K562 (cell line): ENCODE results near the gene AGRN. TPM values are rescaled to one million over a fixed set of nuclear protein-coding genes. Genes with fewer than 3 reads are reported as not detected.

ENCODE experiments used
- ASH1L ChIP-seq: fragments of 450-650 bp; IDR thresholded peaks from 2 replicates; pipeline ENCODE4 v1.6.1; 2018; ENCODE audit warnings: borderline replicate concordance, mild to moderate bottlenecking, low read depth; ENCODE audit not compliant: partially characterized antibody
- CBFA2T2 ChIP-seq: fragments of 450-650 bp; conservative IDR thresholded peaks from 2 replicates; pipeline ENCODE4 v1.6.1; 2017; ENCODE audit warnings: mild to moderate bottlenecking
- CBX8 ChIP-seq: fragments of 200-600 bp; sonication (generic); IDR thresholded peaks from 2 replicates; pipeline ENCODE4 v1.6.1; 2012; ENCODE audit warnings: borderline replicate concordance, mixed run types, low read depth, mild to moderate bottlenecking, moderate library complexity, mixed read lengths, low read length, control low read depth, inconsistent platforms; ENCODE audit not compliant: poor library complexity, severe bottlenecking; ENCODE audit errors: extremely low read depth
- CHD2 ChIP-seq: IDR thresholded peaks from 2 replicates; pipeline ENCODE4 v1.6.1; 2011; ENCODE audit warnings: low read depth, low read length
- MEIS2 ChIP-seq: fragments of 450-650 bp; IDR thresholded peaks from 2 replicates; pipeline ENCODE4 v1.6.1; 2014; ENCODE audit warnings: mild to moderate bottlenecking; ENCODE audit not compliant: partially characterized antibody
- RBBP5 ChIP-seq: fragments of 200-600 bp; sonication (generic); IDR thresholded peaks from 2 replicates; pipeline ENCODE4 v1.6.1; 2012; ENCODE audit warnings: borderline replicate concordance, mild to moderate bottlenecking, low read length, control low read depth, inconsistent platforms; ENCODE audit not compliant: insufficient read depth, poor library complexity, severe bottlenecking
- SRSF1 ChIP-seq: fragments of 200-400 bp; formaldehyde crosslinking; IDR thresholded peaks from 2 replicates; pipeline ENCODE4 v1.6.1; 2017; ENCODE audit warnings: mild to moderate bottlenecking, low read depth, low read length, moderate library complexity
- ZZZ3 ChIP-seq: fragments of 450-650 bp; IDR thresholded peaks from 2 replicates; pipeline ENCODE4 v1.6.1; 2016; ENCODE audit warnings: antibody characterized with exemption, mild to moderate bottlenecking, moderate library complexity
- polyA plus RNA-seq, 8 experiments: library from polyadenylated mRNA; depleted of rRNA in 4 of 8; stranded (reverse) in 5 of 8; unstranded in 3 of 8; fragments of >200 nt; fragmentation: Nextera tagmentation in 2 of 8; fragmentation: Illumina TruSeq in 1 of 8; extraction: Ambion mirVana in 2 of 8; extraction: Trizol in 1 of 8; gene quantifications; 2 replicates each; pipeline versions ENCODE4 v1.2.1 to v1.2.3, GENCODE V29; 2011 to 2014; ENCODE audit warnings: inconsistent platforms in 1 of 8, missing spikeins in 1 of 8
- total RNA-seq, 7 experiments: library from RNA; depleted of rRNA in 6 of 7; stranded (reverse); fragments of >200 nt in 6 of 7; fragmentation: Illumina TruSeq in 2 of 7; extraction: Trizol in 2 of 7; gene quantifications; 2 replicates each; pipeline versions ENCODE4 v1.2.1 to v1.2.3, GENCODE V29; 2011 to 2021; ENCODE audit warnings: low replicate concordance in 1 of 7
- TF ChIP-seq, protein P1 (sequence below), 2 experiments: fragments of 450-650 bp in 1 of 2; sonication (generic) in 1 of 2; formaldehyde crosslinking in 1 of 2; IDR thresholded peaks in 1 of 2; conservative IDR thresholded peaks in 1 of 2; 2 replicates each; pipeline versions ENCODE4 v1.6.1 to v1.8.1; 2016 to 2023; ENCODE audit warnings: mild to moderate bottlenecking in 2 of 2, moderate library complexity in 2 of 2, inconsistent platforms in 1 of 2, missing genetic modification reagents in 1 of 2
- TF ChIP-seq, protein P2 (sequence below), 2 experiments: IDR thresholded peaks in 1 of 2; conservative IDR thresholded peaks in 1 of 2; 2 replicates each; pipeline ENCODE4 v1.6.1; 2016; ENCODE audit warnings: low read depth in 2 of 2, mild to moderate bottlenecking in 1 of 2, missing compliant biosample characterization in 1 of 2, missing genetic modification characterization in 1 of 2, moderate library complexity in 1 of 2
- TF ChIP-seq, protein P3 (sequence below): IDR thresholded peaks from 2 replicates; pipeline ENCODE4 v1.6.1; 2011; ENCODE audit warnings: borderline replicate concordance, low read depth, mild to moderate bottlenecking, moderate library complexity, low read length; ENCODE audit not compliant: insufficient read depth, poor library complexity, severe bottlenecking
- TF ChIP-seq, protein P4 (sequence below): IDR thresholded peaks from 2 replicates; pipeline ENCODE4 v1.6.1; 2016; ENCODE audit warnings: missing genetic modification characterization, missing compliant biosample characterization
- TF ChIP-seq, protein P5 (sequence below), 3 experiments: fragments of 200-800 bp in 1 of 3; sonication (Bioruptor generic) in 1 of 3; sonication (generic) in 1 of 3; formaldehyde crosslinking in 1 of 3; IDR thresholded peaks; 2 replicates each; pipeline versions ENCODE4 v1.6.1 to v1.8.0; 2016 to 2022; ENCODE audit warnings: mild to moderate bottlenecking in 2 of 3, missing compliant biosample characterization in 2 of 3, missing genetic modification characterization in 2 of 3, missing genetic modification reagents in 1 of 3
- TF ChIP-seq, protein P6 (sequence below): sonication (generic); formaldehyde crosslinking; IDR thresholded peaks from 2 replicates; pipeline ENCODE4 v1.5.0; 2020; ENCODE audit warnings: missing genetic modification reagents

AGRN gene
- total and polyA plus RNA-seq, 9 of the 15 experiments (the other 6 are each of a cell fraction or from before 2014, with no cell fraction given), result 0.04 to 111 (median 18.1) TPM

DNA sequence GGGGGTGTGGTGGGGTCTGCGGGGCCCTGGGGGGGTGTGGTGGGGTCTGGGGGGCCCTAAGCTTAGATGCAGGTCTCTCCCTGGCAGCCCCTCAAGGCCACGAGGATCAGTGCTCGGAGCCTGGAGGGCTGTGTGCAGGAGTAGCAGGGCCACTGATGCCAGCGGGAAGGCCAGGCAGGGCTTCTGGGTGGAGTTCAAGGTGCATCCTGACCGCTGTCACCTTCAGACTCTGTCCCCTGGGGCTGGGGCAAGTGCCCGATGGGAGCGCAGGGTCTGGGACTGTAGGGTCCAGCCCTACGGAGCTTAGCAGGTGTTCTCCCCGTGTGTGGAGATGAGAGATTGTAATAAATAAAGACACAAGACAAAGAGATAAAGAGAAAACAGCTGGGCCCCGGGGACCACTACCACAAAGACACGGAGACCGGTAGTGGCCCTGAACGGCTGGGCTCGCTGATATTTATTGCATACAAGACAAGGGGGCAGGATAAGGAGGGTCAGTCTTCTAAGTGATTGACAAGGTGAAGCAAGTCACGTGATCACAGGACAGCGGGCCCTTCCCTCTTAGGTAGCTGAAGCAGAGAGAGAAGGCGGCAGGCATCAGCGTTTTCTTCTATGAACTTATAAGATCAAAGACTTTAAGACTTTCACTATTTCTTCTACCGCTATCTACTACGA is 45.5 kb downstream of the AGRN start (continued):
- TF ChIP-seq, protein P1, sequence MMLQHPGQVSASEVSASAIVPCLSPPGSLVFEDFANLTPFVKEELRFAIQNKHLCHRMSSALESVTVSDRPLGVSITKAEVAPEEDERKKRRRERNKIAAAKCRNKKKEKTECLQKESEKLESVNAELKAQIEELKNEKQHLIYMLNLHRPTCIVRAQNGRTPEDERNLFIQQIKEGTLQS (IDR thresholded peaks at IDR 0.05), result no peak
- TF ChIP-seq, protein P1 (CRISPR knock-in tag; conservative IDR thresholded peaks at IDR 0.05), result no peak
- TF ChIP-seq SRSF1 (no peak), ASH1L (no peak), RBBP5 (no peak), MEIS2 (peak; percentile 55), CBX8 (no peak), ZZZ3 (no peak), CHD2 (no peak), CBFA2T2 (peak; percentile 87)
- TF ChIP-seq, protein P2, sequence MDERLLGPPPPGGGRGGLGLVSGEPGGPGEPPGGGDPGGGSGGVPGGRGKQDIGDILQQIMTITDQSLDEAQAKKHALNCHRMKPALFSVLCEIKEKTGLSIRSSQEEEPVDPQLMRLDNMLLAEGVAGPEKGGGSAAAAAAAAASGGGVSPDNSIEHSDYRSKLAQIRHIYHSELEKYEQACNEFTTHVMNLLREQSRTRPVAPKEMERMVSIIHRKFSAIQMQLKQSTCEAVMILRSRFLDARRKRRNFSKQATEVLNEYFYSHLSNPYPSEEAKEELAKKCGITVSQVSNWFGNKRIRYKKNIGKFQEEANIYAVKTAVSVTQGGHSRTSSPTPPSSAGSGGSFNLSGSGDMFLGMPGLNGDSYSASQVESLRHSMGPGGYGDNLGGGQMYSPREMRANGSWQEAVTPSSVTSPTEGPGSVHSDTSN (CRISPR knock-in tag; IDR thresholded peaks at IDR 0.05; ENCODE audit: low read depth), result no peak
- TF ChIP-seq, protein P2 (tag; conservative IDR thresholded peaks at IDR 0.05; ENCODE audit: low read depth), result peak; percentile 57
- TF ChIP-seq, protein P3, sequence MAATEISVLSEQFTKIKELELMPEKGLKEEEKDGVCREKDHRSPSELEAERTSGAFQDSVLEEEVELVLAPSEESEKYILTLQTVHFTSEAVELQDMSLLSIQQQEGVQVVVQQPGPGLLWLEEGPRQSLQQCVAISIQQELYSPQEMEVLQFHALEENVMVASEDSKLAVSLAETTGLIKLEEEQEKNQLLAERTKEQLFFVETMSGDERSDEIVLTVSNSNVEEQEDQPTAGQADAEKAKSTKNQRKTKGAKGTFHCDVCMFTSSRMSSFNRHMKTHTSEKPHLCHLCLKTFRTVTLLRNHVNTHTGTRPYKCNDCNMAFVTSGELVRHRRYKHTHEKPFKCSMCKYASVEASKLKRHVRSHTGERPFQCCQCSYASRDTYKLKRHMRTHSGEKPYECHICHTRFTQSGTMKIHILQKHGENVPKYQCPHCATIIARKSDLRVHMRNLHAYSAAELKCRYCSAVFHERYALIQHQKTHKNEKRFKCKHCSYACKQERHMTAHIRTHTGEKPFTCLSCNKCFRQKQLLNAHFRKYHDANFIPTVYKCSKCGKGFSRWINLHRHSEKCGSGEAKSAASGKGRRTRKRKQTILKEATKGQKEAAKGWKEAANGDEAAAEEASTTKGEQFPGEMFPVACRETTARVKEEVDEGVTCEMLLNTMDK, result no peak
- TF ChIP-seq, protein P4, sequence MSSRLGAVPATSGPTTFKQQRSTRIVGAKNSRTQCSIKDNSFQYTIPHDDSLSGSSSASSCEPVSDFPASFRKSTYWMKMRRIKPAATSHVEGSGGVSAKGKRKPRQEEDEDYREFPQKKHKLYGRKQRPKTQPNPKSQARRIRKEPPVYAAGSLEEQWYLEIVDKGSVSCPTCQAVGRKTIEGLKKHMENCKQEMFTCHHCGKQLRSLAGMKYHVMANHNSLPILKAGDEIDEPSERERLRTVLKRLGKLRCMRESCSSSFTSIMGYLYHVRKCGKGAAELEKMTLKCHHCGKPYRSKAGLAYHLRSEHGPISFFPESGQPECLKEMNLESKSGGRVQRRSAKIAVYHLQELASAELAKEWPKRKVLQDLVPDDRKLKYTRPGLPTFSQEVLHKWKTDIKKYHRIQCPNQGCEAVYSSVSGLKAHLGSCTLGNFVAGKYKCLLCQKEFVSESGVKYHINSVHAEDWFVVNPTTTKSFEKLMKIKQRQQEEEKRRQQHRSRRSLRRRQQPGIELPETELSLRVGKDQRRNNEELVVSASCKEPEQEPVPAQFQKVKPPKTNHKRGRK (tag), result no peak
- TF ChIP-seq, protein P5, sequence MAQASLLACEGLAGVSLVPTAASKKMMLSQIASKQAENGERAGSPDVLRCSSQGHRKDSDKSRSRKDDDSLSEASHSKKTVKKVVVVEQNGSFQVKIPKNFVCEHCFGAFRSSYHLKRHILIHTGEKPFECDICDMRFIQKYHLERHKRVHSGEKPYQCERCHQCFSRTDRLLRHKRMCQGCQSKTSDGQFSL (CRISPR knock-in tag; IDR thresholded peaks at IDR 0.05), result peak; percentile 59; the same call in 1 of the 2 replicates
- TF ChIP-seq, protein P5 (tag; IDR thresholded peaks at IDR 0.05), result no peak
- TF ChIP-seq, protein P6, sequence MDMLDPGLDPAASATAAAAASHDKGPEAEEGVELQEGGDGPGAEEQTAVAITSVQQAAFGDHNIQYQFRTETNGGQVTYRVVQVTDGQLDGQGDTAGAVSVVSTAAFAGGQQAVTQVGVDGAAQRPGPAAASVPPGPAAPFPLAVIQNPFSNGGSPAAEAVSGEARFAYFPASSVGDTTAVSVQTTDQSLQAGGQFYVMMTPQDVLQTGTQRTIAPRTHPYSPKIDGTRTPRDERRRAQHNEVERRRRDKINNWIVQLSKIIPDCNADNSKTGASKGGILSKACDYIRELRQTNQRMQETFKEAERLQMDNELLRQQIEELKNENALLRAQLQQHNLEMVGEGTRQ (CRISPR knock-in tag), result peak; percentile 66
